SK-N-SH (cell line): Measurements from ENCODE around the gene SPEM1. TPM values are rescaled to one million over a fixed set of nuclear protein-coding genes. Genes with fewer than 3 reads are reported as not detected.

Experiments used
- CTCF ChIA-PET: fragments of 300-600, 350-600 bp; formaldehyde crosslinking; extraction: SDS; loops from one replicate; lab custom pipeline; 2021; lab: Yijun Ruan, JAX
- POLR2A ChIA-PET: fragments of 350-600 bp; sonication (Branson Sonifier 250); formaldehyde crosslinking; extraction: SDS; loops from one replicate; lab custom pipeline; 2020; ENCODE audit warnings: antibody characterized with exemption, inconsistent platforms; lab: Yijun Ruan, JAX
- DNase-seq: peaks from one replicate; pipeline ENCODE4 v3.0.0; 2012
- H2AFZ ChIP-seq: fragments of 200-600 bp; sonication (generic); 2 replicates; pipeline ENCODE4 v1.8.1; 2016; ENCODE audit warnings: antibody characterized with exemption, mild to moderate bottlenecking, low read depth
- H3F3A ChIP-seq: fragments of 200-600 bp; sonication (generic); replicated peaks from 2 replicates; pipeline ENCODE3; 2016; ENCODE audit warnings: antibody characterized with exemption, mild to moderate bottlenecking; ENCODE audit not compliant: insufficient read depth
- H3K27ac ChIP-seq, 2 experiments: fragments of 200-500 bp in 1 of 2; fragments of 200-600 bp in 1 of 2; sonication (Bioruptor generic) in 1 of 2; sonication (generic), shearing (Covaris generic) in 1 of 2; 2 replicates each; pipeline versions ENCODE4 v1.5.1 to v1.6.1; 2014 to 2016; ENCODE audit warnings: low read depth in 2 of 2, inconsistent platforms in 1 of 2, low read length in 1 of 2, mild to moderate bottlenecking in 1 of 2, mixed read lengths in 1 of 2
- H3K27me3 ChIP-seq: fragments of 200-600 bp; sonication (generic), shearing (Covaris generic); 2 replicates; pipeline ENCODE4 v1.6.1; 2016; ENCODE audit warnings: mixed run types; ENCODE audit not compliant: insufficient read depth
- H3K36me3 ChIP-seq, 2 experiments: fragments of 200-500 bp in 1 of 2; fragments of 200-600 bp in 1 of 2; sonication (Bioruptor generic) in 1 of 2; sonication (generic) in 1 of 2; replicated peaks in 1 of 2; 2 replicates each; pipeline versions ENCODE3 to v1.5.1; 2014 to 2016; ENCODE audit warnings: low read length in 1 of 2, mild to moderate bottlenecking in 1 of 2; ENCODE audit not compliant: insufficient read depth in 2 of 2, control insufficient read depth in 1 of 2
- H3K4me1 ChIP-seq, 2 experiments: fragments of 200-500 bp in 1 of 2; fragments of 200-600 bp in 1 of 2; sonication (Bioruptor generic) in 1 of 2; sonication (generic), shearing (Covaris generic) in 1 of 2; 2 replicates each; pipeline versions ENCODE4 v1.5.1 to v1.6.1; 2014 to 2016; ENCODE audit warnings: low read depth in 1 of 2, low read length in 1 of 2, mixed run types in 1 of 2; ENCODE audit not compliant: insufficient read depth in 2 of 2, control insufficient read depth in 1 of 2
- H3K4me2 ChIP-seq: fragments of 200-600 bp; sonication (generic), shearing (Covaris generic); 2 replicates; pipeline ENCODE4 v1.6.1; 2017; ENCODE audit warnings: mixed run types
- H3K4me3 ChIP-seq, 2 experiments: fragments of 200-500 bp in 1 of 2; fragments of 200-600 bp in 1 of 2; sonication (Bioruptor generic) in 1 of 2; sonication (generic), shearing (Covaris generic) in 1 of 2; 2 replicates each; pipeline versions ENCODE4 v1.5.1 to v1.8.1; 2014 to 2016; ENCODE audit warnings: low read depth in 2 of 2, inconsistent platforms in 1 of 2, low read length in 1 of 2, mild to moderate bottlenecking in 1 of 2, mixed read lengths in 1 of 2, moderate library complexity in 1 of 2
- H3K79me2 ChIP-seq: fragments of 200-600 bp; sonication (generic); 2 replicates; pipeline ENCODE4 v1.8.1; 2017; ENCODE audit warnings: mild to moderate bottlenecking; ENCODE audit not compliant: insufficient read depth
- H3K9ac ChIP-seq: fragments of 200-600 bp; sonication (generic); 2 replicates; pipeline ENCODE4 v1.6.1; 2017; ENCODE audit warnings: mixed run types
- H3K9me2 ChIP-seq: fragments of 200-600 bp; sonication (generic); 2 replicates; pipeline ENCODE4 v1.6.1; 2017; ENCODE audit warnings: mixed run types
- H3K9me3 ChIP-seq: fragments of 200-600 bp; sonication (generic); 2 replicates; pipeline ENCODE4 v1.6.1; 2017; ENCODE audit warnings: mixed run types, mild to moderate bottlenecking, moderate library complexity
- H4K20me1 ChIP-seq: fragments of 200-600 bp; sonication (generic); 2 replicates; pipeline ENCODE4 v1.6.1; 2017; ENCODE audit warnings: mild to moderate bottlenecking, mixed run types; ENCODE audit not compliant: insufficient read depth
- ELF1 ChIP-seq: IDR thresholded peaks from 2 replicates; pipeline ENCODE4 v1.4.0; 2012
- EZH2phosphoT487 ChIP-seq: fragments of 200-600 bp; sonication (generic); IDR thresholded peaks from 2 replicates; pipeline ENCODE4 v1.6.1; 2017; ENCODE audit warnings: low read depth, mixed run types, mild to moderate bottlenecking, antibody characterized with exemption, moderate library complexity, borderline replicate concordance
- FOSL2 ChIP-seq: IDR thresholded peaks from 2 replicates; pipeline ENCODE4 v1.4.0; 2012; ENCODE audit warnings: low read depth, mild to moderate bottlenecking, moderate library complexity, borderline replicate concordance
- FOXJ3 ChIP-seq: sonication (generic); formaldehyde crosslinking; IDR thresholded peaks from 2 replicates; pipeline ENCODE4 v1.5.1; 2020; ENCODE audit warnings: mild to moderate bottlenecking, missing genetic modification reagents
- FOXM1 ChIP-seq: IDR thresholded peaks from 2 replicates; pipeline ENCODE4 v1.4.0; 2012; ENCODE audit warnings: low read depth, mild to moderate bottlenecking
- JUND ChIP-seq: IDR thresholded peaks from 2 replicates; pipeline ENCODE4 v1.4.0; 2012
- MEF2A ChIP-seq: IDR thresholded peaks from 2 replicates; pipeline ENCODE4 v1.4.0; 2012; ENCODE audit warnings: low read depth, borderline replicate concordance
- POLR2AphosphoS5 ChIP-seq: IDR thresholded peaks from 2 replicates; pipeline ENCODE4 v1.6.1; 2012; ENCODE audit warnings: low read depth, low read length
- RAD21 ChIP-seq: IDR thresholded peaks from 2 replicates; pipeline ENCODE4 v1.6.1; 2012; ENCODE audit warnings: mild to moderate bottlenecking, low read length
- REST ChIP-seq: IDR thresholded peaks from 2 replicates; pipeline ENCODE4 v1.6.1; 2012; ENCODE audit warnings: mild to moderate bottlenecking, low read depth, low read length, moderate library complexity
- RXRA ChIP-seq: IDR thresholded peaks from 2 replicates; pipeline ENCODE4 v1.4.0; 2012; ENCODE audit warnings: low read depth, mild to moderate bottlenecking, borderline replicate concordance
- USF1 ChIP-seq: IDR thresholded peaks from 2 replicates; pipeline ENCODE4 v1.4.0; 2012; ENCODE audit warnings: low read depth, borderline replicate concordance
- WGBS: methylation state at CpG from one replicate; pipeline ENCODE4 v1.1.6; 2017; ENCODE audit warnings: low lambda C conversion rate; 5-methylcytosine and 5-hydroxymethylcytosine counted together
- polyA plus RNA-seq, 3 experiments: library from polyadenylated mRNA; depleted of rRNA; stranded (reverse); fragments of >200 nt; gene quantifications; 2 replicates each; pipeline ENCODE4 v1.2.3, GENCODE V29; 2012
- TF ChIP-seq, protein P1 (sequence below): fragments of 150-350 bp; IDR thresholded peaks from 2 replicates; pipeline ENCODE4 v1.6.1; 2016; ENCODE audit warnings: mild to moderate bottlenecking, low read depth, low read length
- TF ChIP-seq, protein P2 (sequence below): IDR thresholded peaks from 2 replicates; pipeline ENCODE4; 2012

The SPEM1 gene
- polyA plus RNA-seq, 1 of the 3 experiments (the other 2 are of a cell fraction), result not detected

GRCh38 chr17:7382901-7383300 is 37.2 kb upstream of the SPEM1 start:
- Histone ChIP-seq H2AFZ (no peak overlapping the region), H3K9ac (no peak overlapping the region), H3K79me2 (no peaks in the 10 kb centered on the region), H3K27ac (no peak overlapping the region), H3K36me3 (no peaks in the 10 kb centered on the region), H4K20me1 (no peaks in the 10 kb centered on the region), H3K4me2 (no peak overlapping the region), H3F3A (peaks cover 1% of the 10 kb centered on the region), H3K4me1 (peaks cover 0 to 32% of the 10 kb centered on the region in 2 experiments; a peak in 2 of 4 replicates), H3K9me3 (no peaks in the 10 kb centered on the region), H3K4me3 (no peak overlapping the region), H3K27me3 (peaks cover 8% of the 10 kb centered on the region; the same call in 1 of the 2 replicates), H3K9me2 (no peaks in the 10 kb centered on the region)
- DNase-seq, result no peak
- TF ChIP-seq FOXJ3 (CRISPR knock-in tag) (no peak), FOSL2 (no peak), JUND (no peak), RXRA (no peak), REST (no peak), USF1 (no peak), EZH2phosphoT487 (no peak), MEF2A (no peak), ELF1 (no peak), FOXM1 (no peak), POLR2AphosphoS5 (no peak), RAD21 (no peak)
- TF ChIP-seq, protein P1, sequence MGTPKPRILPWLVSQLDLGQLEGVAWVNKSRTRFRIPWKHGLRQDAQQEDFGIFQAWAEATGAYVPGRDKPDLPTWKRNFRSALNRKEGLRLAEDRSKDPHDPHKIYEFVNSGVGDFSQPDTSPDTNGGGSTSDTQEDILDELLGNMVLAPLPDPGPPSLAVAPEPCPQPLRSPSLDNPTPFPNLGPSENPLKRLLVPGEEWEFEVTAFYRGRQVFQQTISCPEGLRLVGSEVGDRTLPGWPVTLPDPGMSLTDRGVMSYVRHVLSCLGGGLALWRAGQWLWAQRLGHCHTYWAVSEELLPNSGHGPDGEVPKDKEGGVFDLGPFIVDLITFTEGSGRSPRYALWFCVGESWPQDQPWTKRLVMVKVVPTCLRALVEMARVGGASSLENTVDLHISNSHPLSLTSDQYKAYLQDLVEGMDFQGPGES, result no peak
- TF ChIP-seq, protein P2, sequence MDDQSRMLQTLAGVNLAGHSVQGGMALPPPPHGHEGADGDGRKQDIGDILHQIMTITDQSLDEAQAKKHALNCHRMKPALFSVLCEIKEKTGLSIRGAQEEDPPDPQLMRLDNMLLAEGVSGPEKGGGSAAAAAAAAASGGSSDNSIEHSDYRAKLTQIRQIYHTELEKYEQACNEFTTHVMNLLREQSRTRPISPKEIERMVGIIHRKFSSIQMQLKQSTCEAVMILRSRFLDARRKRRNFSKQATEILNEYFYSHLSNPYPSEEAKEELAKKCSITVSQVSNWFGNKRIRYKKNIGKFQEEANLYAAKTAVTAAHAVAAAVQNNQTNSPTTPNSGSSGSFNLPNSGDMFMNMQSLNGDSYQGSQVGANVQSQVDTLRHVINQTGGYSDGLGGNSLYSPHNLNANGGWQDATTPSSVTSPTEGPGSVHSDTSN, result no peak
- ChIA-PET POLR2A (interaction anchor here (0.8 to 1.0 kb wide), 2 partner anchors 53 to 68 kb away, joined by 3 read pairs; partner anchors contain the start of gene GPS2), CTCF (interaction anchor here (0.7 to 2.3 kb wide), 4 partner anchors 11 to 178 kb away, joined by 3 to 12 read pairs (median 6); partner anchors contain the start of genes PLSCR3 and SENP3)
- 91% methylated on average over 10 of the region's 10 CpGs for WGBS
